Loucy (cell line): Measurements from ENCODE around the gene FAM161A.
"Not testable (repeated sequence)": the region's sequence is repeated elsewhere in the genome, so short reads cannot be mapped to it uniquely, and the experiment has no call there.

Experiments used
- EZH2phosphoT487 ChIP-seq: fragments of 200-600 bp; IDR thresholded peaks from 2 replicates; pipeline ENCODE4 v1.6.1; 2018; ENCODE audit warnings: antibody characterized with exemption, mild to moderate bottlenecking, moderate library complexity, borderline replicate concordance
- TF ChIP-seq, protein P1 (sequence below): fragments of 200-600 bp; sonication (generic); conservative IDR thresholded peaks from 2 replicates; pipeline ENCODE4 v1.5.1; 2014; ENCODE audit warnings: mild to moderate bottlenecking, antibody characterized with exemption, low read length

GRCh38 chr2:61851270-61851669, 2.6 kb downstream of the FAM161A start:
- TF ChIP-seq, protein P1, sequence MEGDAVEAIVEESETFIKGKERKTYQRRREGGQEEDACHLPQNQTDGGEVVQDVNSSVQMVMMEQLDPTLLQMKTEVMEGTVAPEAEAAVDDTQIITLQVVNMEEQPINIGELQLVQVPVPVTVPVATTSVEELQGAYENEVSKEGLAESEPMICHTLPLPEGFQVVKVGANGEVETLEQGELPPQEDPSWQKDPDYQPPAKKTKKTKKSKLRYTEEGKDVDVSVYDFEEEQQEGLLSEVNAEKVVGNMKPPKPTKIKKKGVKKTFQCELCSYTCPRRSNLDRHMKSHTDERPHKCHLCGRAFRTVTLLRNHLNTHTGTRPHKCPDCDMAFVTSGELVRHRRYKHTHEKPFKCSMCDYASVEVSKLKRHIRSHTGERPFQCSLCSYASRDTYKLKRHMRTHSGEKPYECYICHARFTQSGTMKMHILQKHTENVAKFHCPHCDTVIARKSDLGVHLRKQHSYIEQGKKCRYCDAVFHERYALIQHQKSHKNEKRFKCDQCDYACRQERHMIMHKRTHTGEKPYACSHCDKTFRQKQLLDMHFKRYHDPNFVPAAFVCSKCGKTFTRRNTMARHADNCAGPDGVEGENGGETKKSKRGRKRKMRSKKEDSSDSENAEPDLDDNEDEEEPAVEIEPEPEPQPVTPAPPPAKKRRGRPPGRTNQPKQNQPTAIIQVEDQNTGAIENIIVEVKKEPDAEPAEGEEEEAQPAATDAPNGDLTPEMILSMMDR: not testable (repeated sequence)
- TF ChIP-seq EZH2phosphoT487: not testable (repeated sequence)
